SK-N-SH (cell line): ENCODE data around the gene RPL28. TPM values are rescaled to one million over a fixed set of nuclear protein-coding genes. Genes with fewer than 3 reads are reported as not detected.

Experiments used
- CTCF ChIA-PET: fragments of 300-600, 350-600 bp; formaldehyde crosslinking; extraction: SDS; loops from one replicate; lab custom pipeline; 2021; lab: Yijun Ruan, JAX
- POLR2A ChIA-PET: fragments of 350-600 bp; sonication (Branson Sonifier 250); formaldehyde crosslinking; extraction: SDS; loops from one replicate; lab custom pipeline; 2020; ENCODE audit warnings: antibody characterized with exemption, inconsistent platforms; lab: Yijun Ruan, JAX
- DNase-seq: peaks from one replicate; pipeline ENCODE4 v3.0.0; 2012
- H2AFZ ChIP-seq: fragments of 200-600 bp; sonication (generic); 2 replicates; pipeline ENCODE4 v1.8.1; 2016; ENCODE audit warnings: antibody characterized with exemption, mild to moderate bottlenecking, low read depth
- H3F3A ChIP-seq: fragments of 200-600 bp; sonication (generic); replicated peaks from 2 replicates; pipeline ENCODE3; 2016; ENCODE audit warnings: antibody characterized with exemption, mild to moderate bottlenecking; ENCODE audit not compliant: insufficient read depth
- H3K27ac ChIP-seq, 2 experiments: fragments of 200-500 bp in 1 of 2; fragments of 200-600 bp in 1 of 2; sonication (Bioruptor generic) in 1 of 2; sonication (generic), shearing (Covaris generic) in 1 of 2; 2 replicates each; pipeline versions ENCODE4 v1.5.1 to v1.6.1; 2014 to 2016; ENCODE audit warnings: low read depth in 2 of 2, inconsistent platforms in 1 of 2, low read length in 1 of 2, mild to moderate bottlenecking in 1 of 2, mixed read lengths in 1 of 2
- H3K27me3 ChIP-seq: fragments of 200-600 bp; sonication (generic), shearing (Covaris generic); 2 replicates; pipeline ENCODE4 v1.6.1; 2016; ENCODE audit warnings: mixed run types; ENCODE audit not compliant: insufficient read depth
- H3K36me3 ChIP-seq, 2 experiments: fragments of 200-500 bp in 1 of 2; fragments of 200-600 bp in 1 of 2; sonication (Bioruptor generic) in 1 of 2; sonication (generic) in 1 of 2; replicated peaks in 1 of 2; 2 replicates each; pipeline versions ENCODE3 to v1.5.1; 2014 to 2016; ENCODE audit warnings: low read length in 1 of 2, mild to moderate bottlenecking in 1 of 2; ENCODE audit not compliant: insufficient read depth in 2 of 2, control insufficient read depth in 1 of 2
- H3K4me1 ChIP-seq, 2 experiments: fragments of 200-500 bp in 1 of 2; fragments of 200-600 bp in 1 of 2; sonication (Bioruptor generic) in 1 of 2; sonication (generic), shearing (Covaris generic) in 1 of 2; 2 replicates each; pipeline versions ENCODE4 v1.5.1 to v1.6.1; 2014 to 2016; ENCODE audit warnings: low read depth in 1 of 2, low read length in 1 of 2, mixed run types in 1 of 2; ENCODE audit not compliant: insufficient read depth in 2 of 2, control insufficient read depth in 1 of 2
- H3K4me2 ChIP-seq: fragments of 200-600 bp; sonication (generic), shearing (Covaris generic); 2 replicates; pipeline ENCODE4 v1.6.1; 2017; ENCODE audit warnings: mixed run types
- H3K4me3 ChIP-seq, 2 experiments: fragments of 200-500 bp in 1 of 2; fragments of 200-600 bp in 1 of 2; sonication (Bioruptor generic) in 1 of 2; sonication (generic), shearing (Covaris generic) in 1 of 2; 2 replicates each; pipeline versions ENCODE4 v1.5.1 to v1.8.1; 2014 to 2016; ENCODE audit warnings: low read depth in 2 of 2, inconsistent platforms in 1 of 2, low read length in 1 of 2, mild to moderate bottlenecking in 1 of 2, mixed read lengths in 1 of 2, moderate library complexity in 1 of 2
- H3K79me2 ChIP-seq: fragments of 200-600 bp; sonication (generic); 2 replicates; pipeline ENCODE4 v1.8.1; 2017; ENCODE audit warnings: mild to moderate bottlenecking; ENCODE audit not compliant: insufficient read depth
- H3K9ac ChIP-seq: fragments of 200-600 bp; sonication (generic); 2 replicates; pipeline ENCODE4 v1.6.1; 2017; ENCODE audit warnings: mixed run types
- H3K9me2 ChIP-seq: fragments of 200-600 bp; sonication (generic); 2 replicates; pipeline ENCODE4 v1.6.1; 2017; ENCODE audit warnings: mixed run types
- H3K9me3 ChIP-seq: fragments of 200-600 bp; sonication (generic); 2 replicates; pipeline ENCODE4 v1.6.1; 2017; ENCODE audit warnings: mixed run types, mild to moderate bottlenecking, moderate library complexity
- H4K20me1 ChIP-seq: fragments of 200-600 bp; sonication (generic); 2 replicates; pipeline ENCODE4 v1.6.1; 2017; ENCODE audit warnings: mild to moderate bottlenecking, mixed run types; ENCODE audit not compliant: insufficient read depth
- FOSL2 ChIP-seq: IDR thresholded peaks from 2 replicates; pipeline ENCODE4 v1.4.0; 2012; ENCODE audit warnings: low read depth, mild to moderate bottlenecking, moderate library complexity, borderline replicate concordance
- FOXM1 ChIP-seq: IDR thresholded peaks from 2 replicates; pipeline ENCODE4 v1.4.0; 2012; ENCODE audit warnings: low read depth, mild to moderate bottlenecking
- GATA2 ChIP-seq: sonication (generic); formaldehyde crosslinking; IDR thresholded peaks from 2 replicates; pipeline ENCODE4 v1.5.0; 2020; ENCODE audit warnings: mild to moderate bottlenecking, missing genetic modification reagents
- JUND ChIP-seq: IDR thresholded peaks from 2 replicates; pipeline ENCODE4 v1.4.0; 2012
- NFIC ChIP-seq: IDR thresholded peaks from 2 replicates; pipeline ENCODE4 v1.4.0; 2012; ENCODE audit warnings: borderline replicate concordance
- NRF1 ChIP-seq: IDR thresholded peaks from 2 replicates; pipeline ENCODE4 v1.6.1; 2012; ENCODE audit warnings: low read depth, mild to moderate bottlenecking, low read length
- POLR2AphosphoS5 ChIP-seq: IDR thresholded peaks from 2 replicates; pipeline ENCODE4 v1.6.1; 2012; ENCODE audit warnings: low read depth, low read length
- SIN3A ChIP-seq: IDR thresholded peaks from 2 replicates; pipeline ENCODE4 v1.6.1; 2012; ENCODE audit warnings: low read depth, mild to moderate bottlenecking, low read length, moderate library complexity, borderline replicate concordance
- WGBS: methylation state at CpG from one replicate; pipeline ENCODE4 v1.1.6; 2017; ENCODE audit warnings: low lambda C conversion rate; 5-methylcytosine and 5-hydroxymethylcytosine counted together
- polyA plus RNA-seq, 3 experiments: library from polyadenylated mRNA; depleted of rRNA; stranded (reverse); fragments of >200 nt; gene quantifications; 2 replicates each; pipeline ENCODE4 v1.2.3, GENCODE V29; 2012
- TF ChIP-seq, protein P1 (sequence below): IDR thresholded peaks from 2 replicates; pipeline ENCODE4; 2012
- TF ChIP-seq, protein P2 (sequence below): IDR thresholded peaks from 2 replicates; pipeline ENCODE4 v1.4.0; 2012; ENCODE audit warnings: low read depth
- TF ChIP-seq, protein P3 (sequence below): fragments of 150-350 bp; IDR thresholded peaks from 2 replicates; pipeline ENCODE4 v1.6.1; 2016; ENCODE audit warnings: mild to moderate bottlenecking, low read depth, low read length

Gene RPL28
- polyA plus RNA-seq, 1 of the 3 experiments (the other 2 are of a cell fraction), result 2,368 TPM

DNA sequence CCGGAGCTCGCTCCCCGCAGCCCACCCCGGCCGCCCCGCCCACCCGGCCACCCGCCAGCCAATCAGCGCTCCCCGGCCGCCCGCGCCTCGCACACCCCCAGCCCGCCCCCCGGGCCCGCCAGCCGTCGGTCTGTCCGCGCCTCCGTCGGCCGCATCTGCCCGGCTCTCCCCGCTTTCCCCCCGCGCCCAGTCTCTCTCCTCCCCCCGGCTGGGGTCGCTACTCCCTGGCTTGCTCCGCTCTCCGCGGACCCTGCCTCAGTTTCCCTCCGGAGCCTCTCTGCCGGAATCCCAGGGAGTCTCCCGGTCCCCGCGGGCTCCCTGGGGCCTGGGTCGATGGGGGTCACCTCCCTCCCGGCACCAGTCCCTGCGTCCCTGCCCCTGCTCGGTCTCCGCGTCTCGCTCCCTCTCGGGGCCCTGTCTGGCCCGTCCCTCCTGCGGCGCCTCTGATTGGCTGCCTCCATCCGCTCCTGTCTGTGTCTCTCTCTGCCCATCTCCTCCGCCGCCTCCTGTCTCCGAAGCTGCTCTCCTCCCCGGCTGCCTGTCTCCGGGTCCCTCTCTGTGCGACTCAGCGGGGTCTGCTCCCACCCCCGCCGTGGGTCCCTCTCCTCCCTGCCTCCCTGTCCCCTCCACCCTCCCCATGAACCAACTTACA lies 16.0 kb upstream of the RPL28 start:
- DNase-seq, result peak; percentile 96
- H3K27me3 ChIP-seq, result no peaks in the 10 kb centered on the region
- TF ChIP-seq SIN3A, result no peak
- TF ChIP-seq, protein P1, sequence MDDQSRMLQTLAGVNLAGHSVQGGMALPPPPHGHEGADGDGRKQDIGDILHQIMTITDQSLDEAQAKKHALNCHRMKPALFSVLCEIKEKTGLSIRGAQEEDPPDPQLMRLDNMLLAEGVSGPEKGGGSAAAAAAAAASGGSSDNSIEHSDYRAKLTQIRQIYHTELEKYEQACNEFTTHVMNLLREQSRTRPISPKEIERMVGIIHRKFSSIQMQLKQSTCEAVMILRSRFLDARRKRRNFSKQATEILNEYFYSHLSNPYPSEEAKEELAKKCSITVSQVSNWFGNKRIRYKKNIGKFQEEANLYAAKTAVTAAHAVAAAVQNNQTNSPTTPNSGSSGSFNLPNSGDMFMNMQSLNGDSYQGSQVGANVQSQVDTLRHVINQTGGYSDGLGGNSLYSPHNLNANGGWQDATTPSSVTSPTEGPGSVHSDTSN, result 0 out of 2 replicates have a peak, but pooled peaks have one; percentile 27
- no peak for TF ChIP-seq FOXM1
- CTCF ChIA-PET, result interaction anchor here (1.6 to 2.5 kb wide), 3 partner anchors 14 to 78 kb away, joined by 6 to 8 read pairs (median 7); partner anchors contain the start of gene TMEM238
- peak overlapping the region; percentile 87 for H2AFZ ChIP-seq
- H3K9me2 ChIP-seq, result no peaks in the 10 kb centered on the region
- peak overlapping the region; percentile 97 for H3K4me2 ChIP-seq
- peaks cover 0 to 4% of the 10 kb centered on the region in 2 experiments for H3K36me3 ChIP-seq
- whole genome bisulfite sequencing, result 0% methylated on average over 34 of the region's 59 CpGs
- peaks cover 14% of the 10 kb centered on the region for H3K79me2 ChIP-seq
- peak overlapping the region; percentile 11 to 88; a peak in 3 of 4 replicates for H3K27ac ChIP-seq
- H3K9me3 ChIP-seq, result no peaks in the 10 kb centered on the region
- H4K20me1 ChIP-seq, result no peaks in the 10 kb centered on the region
- H3F3A ChIP-seq, result peaks cover 25% of the 10 kb centered on the region
- H3K4me1 ChIP-seq, result peaks cover 26 to 28% of the 10 kb centered on the region in 2 experiments; a peak in 3 of 4 replicates
- POLR2A ChIA-PET, result interaction anchor here (0.6 to 2.8 kb wide), 3 partner anchors 14 to 38 kb away, joined by 4 to 14 read pairs (median 4); partner anchors contain the start of gene UBE2S
- H3K9ac ChIP-seq, result peak overlapping the region; percentile 92
- H3K4me3 ChIP-seq, result peak overlapping the region; percentile 57 to 79

DNA sequence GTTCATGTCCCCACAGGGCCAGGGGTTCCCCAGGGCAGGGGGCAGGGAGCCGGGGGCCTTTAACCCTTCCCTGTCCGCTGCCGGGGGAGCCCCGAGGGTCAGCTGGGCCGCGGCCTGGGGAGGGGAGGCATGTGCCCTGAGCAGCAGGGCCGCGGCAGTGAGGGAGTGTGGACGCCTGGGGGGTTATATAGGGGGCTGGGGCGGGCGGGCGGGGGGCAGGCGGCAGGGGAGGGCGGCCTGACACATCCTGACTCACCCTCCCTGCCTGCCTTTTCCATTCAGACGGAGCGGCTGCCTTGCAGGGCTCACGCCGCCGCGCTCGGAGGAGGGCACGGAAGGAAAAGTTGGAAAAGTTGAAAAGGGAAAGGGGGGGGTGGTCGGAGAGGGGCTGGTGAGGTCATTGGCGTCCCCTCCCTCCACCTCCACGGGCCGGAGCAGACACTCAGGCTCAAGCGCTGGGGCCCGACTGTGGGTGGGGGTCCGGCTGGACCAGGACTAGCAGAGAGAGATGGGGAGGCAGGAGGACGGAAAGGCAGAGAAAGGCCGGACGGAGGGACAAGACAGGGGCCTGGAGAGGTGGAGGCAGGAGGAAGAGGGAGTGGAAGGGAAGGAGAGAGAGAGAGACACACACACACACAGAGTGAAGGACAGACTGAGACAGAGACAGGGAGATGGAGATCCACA lies 15.3 kb upstream of the RPL28 start, which contains the start of gene IL11:
Gene IL11 (minus strand): TSS at position 159 of the 684 bp plus-strand sequence. CDS start 153 bp downstream, at position 6.
- Histone ChIP-seq H3K4me1 (peaks cover 26 to 28% of the 10 kb centered on the region in 2 experiments; a peak in 3 of 4 replicates), H3K27ac (peak within 1 kb of the TSS; percentile 11 to 88; a peak in 3 of 4 replicates), H3K79me2 (peaks cover 14% of the 10 kb centered on the region), H3K27me3 (no peaks in the 10 kb centered on the region), H2AFZ (peak within 1 kb of the TSS; percentile 87), H3K36me3 (peaks cover 0 to 4% of the 10 kb centered on the region in 2 experiments), H3K4me2 (peak within 1 kb of the TSS; percentile 97), H3K9me2 (no peaks in the 10 kb centered on the region), H3K4me3 (peak within 1 kb of the TSS; percentile 57 to 79), H3F3A (peaks cover 20% of the 10 kb centered on the region), H3K9ac (peak within 1 kb of the TSS; percentile 92), H3K9me3 (no peaks in the 10 kb centered on the region), H4K20me1 (no peaks in the 10 kb centered on the region)
- ChIA-PET POLR2A (interaction anchor here (0.6 to 2.8 kb wide), 2 partner anchors 27 to 37 kb away, joined by 4 to 14 read pairs; partner anchors contain the start of gene UBE2S), CTCF (interaction anchor here (1.7 to 2.5 kb wide), 2 partner anchors 13 to 78 kb away, joined by 6 to 8 read pairs; partner anchors contain the start of gene TMEM238)
- 8% methylated on average over 32 of the region's 32 CpGs for WGBS
- no peak for DNase-seq
- TF ChIP-seq POLR2AphosphoS5 (peak; percentile 41; the same call in 1 of the 2 replicates), GATA2 (CRISPR knock-in tag) (no peak), JUND (peak; percentile 7; the same call in 1 of the 2 replicates), FOSL2 (peak; percentile 47; the same call in 1 of the 2 replicates), SIN3A (no peak), NFIC (no peak), NRF1 (no peak)
- TF ChIP-seq, protein P2, sequence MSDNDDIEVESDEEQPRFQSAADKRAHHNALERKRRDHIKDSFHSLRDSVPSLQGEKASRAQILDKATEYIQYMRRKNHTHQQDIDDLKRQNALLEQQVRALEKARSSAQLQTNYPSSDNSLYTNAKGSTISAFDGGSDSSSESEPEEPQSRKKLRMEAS, result peak; percentile 49; the same call in 1 of the 2 replicates
- TF ChIP-seq, protein P3, sequence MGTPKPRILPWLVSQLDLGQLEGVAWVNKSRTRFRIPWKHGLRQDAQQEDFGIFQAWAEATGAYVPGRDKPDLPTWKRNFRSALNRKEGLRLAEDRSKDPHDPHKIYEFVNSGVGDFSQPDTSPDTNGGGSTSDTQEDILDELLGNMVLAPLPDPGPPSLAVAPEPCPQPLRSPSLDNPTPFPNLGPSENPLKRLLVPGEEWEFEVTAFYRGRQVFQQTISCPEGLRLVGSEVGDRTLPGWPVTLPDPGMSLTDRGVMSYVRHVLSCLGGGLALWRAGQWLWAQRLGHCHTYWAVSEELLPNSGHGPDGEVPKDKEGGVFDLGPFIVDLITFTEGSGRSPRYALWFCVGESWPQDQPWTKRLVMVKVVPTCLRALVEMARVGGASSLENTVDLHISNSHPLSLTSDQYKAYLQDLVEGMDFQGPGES, result no peak
